Keratinocyte (primary cell): ENCODE results near the gene EHD3. TPM values are rescaled to one million over a fixed set of nuclear protein-coding genes. Genes with fewer than 3 reads are reported as not detected.

Source experiments
- DNase-seq: peaks from one replicate; pipeline ENCODE4 v3.0.0-alpha.2; 2011; ENCODE audit warnings: low read depth, missing footprints, low spot score
- FAIRE-seq: peaks from 2 replicates; lab custom pipeline; 2011; peaks lifted over from hg19 to GRCh38; lab: Jason Lieb, UNC
- H2AFZ ChIP-seq: 2 replicates; pipeline ENCODE4 v1.6.0; 2012; ENCODE audit warnings: low read length, control low read depth, inconsistent platforms; ENCODE audit not compliant: control insufficient read depth
- H3K27ac ChIP-seq: 2 replicates; pipeline ENCODE4 v1.5.1; 2011; ENCODE audit warnings: low read length; ENCODE audit not compliant: control insufficient read depth, insufficient read depth
- H3K27me3 ChIP-seq: 3 replicates; pipeline ENCODE4 v1.6.0; 2011; ENCODE audit warnings: low read length; ENCODE audit not compliant: control insufficient read depth, insufficient read depth; ENCODE audit errors: extremely low read depth
- H3K36me3 ChIP-seq, 2 experiments: 2 replicates in 1 of 2; 3 replicates in 1 of 2; pipeline ENCODE4 v1.5.1; 2011; ENCODE audit warnings: low read length in 2 of 2, mild to moderate bottlenecking in 1 of 2; ENCODE audit not compliant: control insufficient read depth in 2 of 2, insufficient read depth in 2 of 2; ENCODE audit errors: extremely low read depth in 1 of 2
- H3K4me1 ChIP-seq: 3 replicates; pipeline ENCODE4 v1.5.1; 2011; ENCODE audit warnings: low read length; ENCODE audit not compliant: control insufficient read depth, insufficient read depth; ENCODE audit errors: extremely low read depth
- H3K4me2 ChIP-seq: 3 replicates; pipeline ENCODE4 v1.6.0; 2011; ENCODE audit warnings: low read depth, low read length; ENCODE audit not compliant: control insufficient read depth, insufficient read depth; ENCODE audit errors: extremely low read depth
- H3K4me3 ChIP-seq, 3 experiments: fragments of 200-600 bp in 1 of 3; sonication (generic) in 1 of 3; 2 replicates in 2 of 3; 3 replicates in 1 of 3; pipeline ENCODE4 v1.5.1; 2011 to 2016; ENCODE audit warnings: low read length in 3 of 3, mild to moderate bottlenecking in 3 of 3, control low read depth in 2 of 3, inconsistent platforms in 1 of 3, low read depth in 1 of 3, mixed read lengths in 1 of 3, mixed run types in 1 of 3, moderate library complexity in 1 of 3; ENCODE audit not compliant: control insufficient read depth in 2 of 3, insufficient read depth in 2 of 3; ENCODE audit errors: extremely low read depth in 1 of 3
- H3K79me2 ChIP-seq: 2 replicates; pipeline ENCODE4 v1.6.0; 2012; ENCODE audit warnings: low read length; ENCODE audit not compliant: control insufficient read depth, insufficient read depth
- H3K9ac ChIP-seq: 3 replicates; pipeline ENCODE4 v1.6.0; 2011; ENCODE audit warnings: low read length; ENCODE audit not compliant: control insufficient read depth, insufficient read depth; ENCODE audit errors: extremely low read depth
- H3K9me1 ChIP-seq: 3 replicates; pipeline ENCODE4 v1.6.0; 2011; ENCODE audit warnings: low read length; ENCODE audit not compliant: control insufficient read depth, insufficient read depth; ENCODE audit errors: extremely low read depth
- H3K9me3 ChIP-seq: 2 replicates; pipeline ENCODE4 v1.5.1; 2012; ENCODE audit warnings: low read depth, low read length; ENCODE audit not compliant: control insufficient read depth
- H4K20me1 ChIP-seq: 3 replicates; pipeline ENCODE4 v1.6.0; 2011; ENCODE audit warnings: low read length; ENCODE audit not compliant: control insufficient read depth, insufficient read depth; ENCODE audit errors: extremely low read depth
- EZH2 ChIP-seq: IDR thresholded peaks from one replicate; pipeline ENCODE4 v1.6.1; 2012; ENCODE audit warnings: inconsistent platforms, mild to moderate bottlenecking, low read length, moderate library complexity
- dilution Hi-C: fragments of 300-500 bp; cut with MboI; formaldehyde crosslinking; loops from one replicate; pipeline ENCODE4 v1.7.0; 2020; ENCODE audit warnings: low sequenced_read_pairs; ENCODE audit not compliant: extremely low pct_ligation_motif_present
- polyA plus RNA-seq, 5 experiments: library from polyadenylated mRNA; depleted of rRNA in 3 of 5; stranded (reverse) in 3 of 5; stranded (forward) in 1 of 5; unstranded in 1 of 5; fragments of >200 nt; gene quantifications; 1 replicate in 1 of 5; 2 replicates in 3 of 5; 3 replicates in 1 of 5; pipeline versions ENCODE4 v1.2.1 to v1.2.3, GENCODE V29; 2011 to 2012; ENCODE audit warnings: missing spikeins in 2 of 5, low read depth in 1 of 5, low replicate concordance in 1 of 5
- TF ChIP-seq, protein P1 (sequence below), 3 experiments: IDR thresholded peaks in 1 of 3; conservative IDR thresholded peaks in 1 of 3; optimal IDR thresholded peaks in 1 of 3; 2 replicates in 2 of 3; 3 replicates in 1 of 3; pipeline versions ENCODE3 to v1.5.1; 2011; ENCODE audit warnings: low read length in 3 of 3, mild to moderate bottlenecking in 3 of 3, moderate library complexity in 2 of 3, control low read depth in 1 of 3, inconsistent platforms in 1 of 3; ENCODE audit not compliant: insufficient read depth in 2 of 3; ENCODE audit errors: extremely low read depth in 1 of 3

EHD3 gene
- polyA plus RNA-seq, 1 donor (not counting 4 experiments of a cell fraction or from before 2014, with no cell fraction given): 5.1 TPM

DNA sequence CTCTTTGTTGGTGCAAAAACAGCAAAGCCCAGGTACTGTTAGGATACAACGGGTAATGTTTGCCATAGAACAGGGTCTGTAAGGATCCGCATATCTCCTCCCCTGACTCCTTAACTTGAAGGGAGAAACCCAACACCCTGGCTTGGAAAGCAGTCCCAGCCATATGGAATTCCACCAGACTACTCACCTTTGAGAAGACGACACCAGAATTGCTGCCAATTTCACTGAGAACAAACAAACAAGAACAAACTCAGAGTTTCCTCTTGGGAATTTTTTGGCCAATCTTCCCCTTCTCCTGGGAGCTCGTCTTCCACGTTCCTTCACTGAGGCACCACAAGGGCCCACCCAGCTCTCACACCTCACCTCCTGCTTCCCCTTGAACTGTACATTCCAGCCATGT is 45.8 kb upstream of the EHD3 start:
- dilution Hi-C loops: no loop called here
- Histone ChIP-seq H3K27me3 (peaks cover 9% of the 10 kb centered on the region), H3K9me3 (no peaks in the 10 kb centered on the region), H2AFZ (no peak overlapping the region), H3K9ac (no peak overlapping the region), H4K20me1 (no peaks in the 10 kb centered on the region), H3K9me1 (no peaks in the 10 kb centered on the region), H3K27ac (no peak overlapping the region), H3K79me2 (no peaks in the 10 kb centered on the region), H3K4me1 (no peaks in the 10 kb centered on the region), H3K36me3 (no peaks in the 10 kb centered on the region), H3K4me3 (no peak overlapping the region), H3K4me2 (no peak overlapping the region)
- no peak for FAIRE-seq
- TF ChIP-seq EZH2: no peak
- TF ChIP-seq, protein P1, sequence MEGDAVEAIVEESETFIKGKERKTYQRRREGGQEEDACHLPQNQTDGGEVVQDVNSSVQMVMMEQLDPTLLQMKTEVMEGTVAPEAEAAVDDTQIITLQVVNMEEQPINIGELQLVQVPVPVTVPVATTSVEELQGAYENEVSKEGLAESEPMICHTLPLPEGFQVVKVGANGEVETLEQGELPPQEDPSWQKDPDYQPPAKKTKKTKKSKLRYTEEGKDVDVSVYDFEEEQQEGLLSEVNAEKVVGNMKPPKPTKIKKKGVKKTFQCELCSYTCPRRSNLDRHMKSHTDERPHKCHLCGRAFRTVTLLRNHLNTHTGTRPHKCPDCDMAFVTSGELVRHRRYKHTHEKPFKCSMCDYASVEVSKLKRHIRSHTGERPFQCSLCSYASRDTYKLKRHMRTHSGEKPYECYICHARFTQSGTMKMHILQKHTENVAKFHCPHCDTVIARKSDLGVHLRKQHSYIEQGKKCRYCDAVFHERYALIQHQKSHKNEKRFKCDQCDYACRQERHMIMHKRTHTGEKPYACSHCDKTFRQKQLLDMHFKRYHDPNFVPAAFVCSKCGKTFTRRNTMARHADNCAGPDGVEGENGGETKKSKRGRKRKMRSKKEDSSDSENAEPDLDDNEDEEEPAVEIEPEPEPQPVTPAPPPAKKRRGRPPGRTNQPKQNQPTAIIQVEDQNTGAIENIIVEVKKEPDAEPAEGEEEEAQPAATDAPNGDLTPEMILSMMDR (optimal IDR thresholded peaks at IDR 0.05 in 1 of 3, IDR thresholded peaks at IDR 0.05 in 1 of 3, conservative IDR thresholded peaks at IDR 0.05 in 1 of 3; ENCODE audit: extremely low read depth in 1 of 3, insufficient read depth in 2 of 3, low read length in 3 of 3): no peak
- no peak for DNase-seq

DNA sequence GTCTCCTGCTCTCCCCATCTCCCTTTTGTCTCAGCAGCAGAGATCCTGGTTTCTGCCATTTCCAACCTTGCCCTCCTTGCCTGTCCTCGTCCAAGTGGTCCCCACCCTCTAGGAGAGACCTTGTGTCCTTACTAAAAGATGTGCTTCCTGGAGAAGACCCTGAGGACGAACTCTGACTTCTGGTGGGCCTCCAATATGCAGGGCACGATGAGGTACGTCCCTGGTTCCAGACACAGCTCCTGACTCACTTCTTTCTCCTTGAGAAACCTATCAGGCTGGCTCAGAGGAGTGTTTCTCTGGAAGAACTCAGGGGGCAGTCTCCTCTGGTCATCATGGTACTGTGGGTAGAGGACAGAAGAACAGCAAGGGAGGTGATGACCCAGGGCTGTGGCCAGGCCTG is 44.8 kb upstream of the EHD3 start:
- dilution Hi-C loops: no loop called here
- Histone ChIP-seq H3K9me3 (no peaks in the 10 kb centered on the region), H3K79me2 (no peaks in the 10 kb centered on the region), H3K9ac (no peak overlapping the region), H3K36me3 (no peaks in the 10 kb centered on the region), H2AFZ (no peak overlapping the region), H3K27ac (no peak overlapping the region), H3K9me1 (no peaks in the 10 kb centered on the region), H3K4me2 (no peak overlapping the region), H3K27me3 (peaks cover 7% of the 10 kb centered on the region), H4K20me1 (no peaks in the 10 kb centered on the region), H3K4me3 (no peak overlapping the region), H3K4me1 (no peaks in the 10 kb centered on the region)
- TF ChIP-seq, protein P1 (optimal IDR thresholded peaks at IDR 0.05 in 1 of 3, IDR thresholded peaks at IDR 0.05 in 1 of 3, conservative IDR thresholded peaks at IDR 0.05 in 1 of 3; ENCODE audit: extremely low read depth in 1 of 3, insufficient read depth in 2 of 3, low read length in 3 of 3): no peak
- TF ChIP-seq EZH2: no peak
- FAIRE-seq (no peak), DNase-seq (no peak)
